Neural progenitor cell (in vitro differentiated cells): ENCODE data around the gene TREML2.

Experiments
- EZH2 ChIP-seq: fragments of 200-600 bp; sonication (generic); IDR thresholded peaks from 2 replicates; pipeline ENCODE4 v1.6.1; 2017; ENCODE audit warnings: antibody characterized with exemption, mild to moderate bottlenecking, moderate library complexity
- TF ChIP-seq, protein P1 (sequence below): fragments of 200-600 bp; sonication (generic); IDR thresholded peaks from 2 replicates; pipeline ENCODE4 v1.5.1; 2017; ENCODE audit warnings: antibody characterized with exemption, mild to moderate bottlenecking

DNA sequence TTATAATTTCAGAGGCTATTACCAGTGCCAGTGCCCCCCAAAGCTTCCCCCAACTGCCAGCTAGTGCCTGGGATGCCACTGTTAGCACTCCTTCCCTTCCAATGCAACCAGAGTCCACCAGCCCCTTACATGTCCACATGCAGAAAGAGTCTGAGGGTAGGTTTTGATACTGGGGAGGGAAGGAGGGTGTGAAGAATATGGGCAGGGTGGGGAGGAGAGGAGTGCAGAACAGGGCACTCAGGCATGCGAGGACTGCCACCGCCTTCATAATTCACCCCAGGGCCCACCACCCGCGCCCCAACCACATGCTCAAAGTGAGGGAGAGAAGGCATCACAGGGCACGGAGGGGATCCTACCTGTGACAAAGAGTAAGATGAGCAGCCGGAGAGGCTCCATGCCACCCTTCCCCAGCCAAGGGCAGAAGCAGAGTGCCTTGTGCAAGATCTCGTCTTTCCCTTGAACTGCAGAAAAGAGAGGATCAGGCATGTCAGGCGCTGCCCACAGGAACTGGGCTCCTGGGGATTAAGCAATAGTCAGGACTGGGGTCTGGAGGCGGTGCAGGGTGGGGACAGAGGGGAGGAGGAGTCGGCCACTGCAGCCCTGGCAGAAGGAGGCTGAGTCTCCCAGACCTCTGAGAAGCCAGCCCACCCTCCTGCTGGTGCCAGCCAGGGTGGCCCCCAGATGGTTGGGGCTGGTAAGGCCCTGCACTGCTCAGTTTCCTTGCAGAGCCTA is 38.1 kb downstream of the TREML2 start, which contains the start of gene TREM2:
- TF ChIP-seq, protein P1, sequence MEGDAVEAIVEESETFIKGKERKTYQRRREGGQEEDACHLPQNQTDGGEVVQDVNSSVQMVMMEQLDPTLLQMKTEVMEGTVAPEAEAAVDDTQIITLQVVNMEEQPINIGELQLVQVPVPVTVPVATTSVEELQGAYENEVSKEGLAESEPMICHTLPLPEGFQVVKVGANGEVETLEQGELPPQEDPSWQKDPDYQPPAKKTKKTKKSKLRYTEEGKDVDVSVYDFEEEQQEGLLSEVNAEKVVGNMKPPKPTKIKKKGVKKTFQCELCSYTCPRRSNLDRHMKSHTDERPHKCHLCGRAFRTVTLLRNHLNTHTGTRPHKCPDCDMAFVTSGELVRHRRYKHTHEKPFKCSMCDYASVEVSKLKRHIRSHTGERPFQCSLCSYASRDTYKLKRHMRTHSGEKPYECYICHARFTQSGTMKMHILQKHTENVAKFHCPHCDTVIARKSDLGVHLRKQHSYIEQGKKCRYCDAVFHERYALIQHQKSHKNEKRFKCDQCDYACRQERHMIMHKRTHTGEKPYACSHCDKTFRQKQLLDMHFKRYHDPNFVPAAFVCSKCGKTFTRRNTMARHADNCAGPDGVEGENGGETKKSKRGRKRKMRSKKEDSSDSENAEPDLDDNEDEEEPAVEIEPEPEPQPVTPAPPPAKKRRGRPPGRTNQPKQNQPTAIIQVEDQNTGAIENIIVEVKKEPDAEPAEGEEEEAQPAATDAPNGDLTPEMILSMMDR, result no peak
- no peak for TF ChIP-seq EZH2
